ENCODE measurements around the gene HIRA.

Gene HIRA

GRCh38 chr22:19394274-19395050 is 37.1 kb downstream of the HIRA start:
- no peak overlapping the region for H3K4me3 ChIP-seq (ENCODE audit: low read length)
- TF ChIP-seq, protein P1, sequence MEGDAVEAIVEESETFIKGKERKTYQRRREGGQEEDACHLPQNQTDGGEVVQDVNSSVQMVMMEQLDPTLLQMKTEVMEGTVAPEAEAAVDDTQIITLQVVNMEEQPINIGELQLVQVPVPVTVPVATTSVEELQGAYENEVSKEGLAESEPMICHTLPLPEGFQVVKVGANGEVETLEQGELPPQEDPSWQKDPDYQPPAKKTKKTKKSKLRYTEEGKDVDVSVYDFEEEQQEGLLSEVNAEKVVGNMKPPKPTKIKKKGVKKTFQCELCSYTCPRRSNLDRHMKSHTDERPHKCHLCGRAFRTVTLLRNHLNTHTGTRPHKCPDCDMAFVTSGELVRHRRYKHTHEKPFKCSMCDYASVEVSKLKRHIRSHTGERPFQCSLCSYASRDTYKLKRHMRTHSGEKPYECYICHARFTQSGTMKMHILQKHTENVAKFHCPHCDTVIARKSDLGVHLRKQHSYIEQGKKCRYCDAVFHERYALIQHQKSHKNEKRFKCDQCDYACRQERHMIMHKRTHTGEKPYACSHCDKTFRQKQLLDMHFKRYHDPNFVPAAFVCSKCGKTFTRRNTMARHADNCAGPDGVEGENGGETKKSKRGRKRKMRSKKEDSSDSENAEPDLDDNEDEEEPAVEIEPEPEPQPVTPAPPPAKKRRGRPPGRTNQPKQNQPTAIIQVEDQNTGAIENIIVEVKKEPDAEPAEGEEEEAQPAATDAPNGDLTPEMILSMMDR (conservative IDR thresholded peaks at IDR 0.05; ENCODE audit: low read depth, low read length) = no peak
- DNase-seq (ENCODE audit: low read depth) = no peak

DNA sequence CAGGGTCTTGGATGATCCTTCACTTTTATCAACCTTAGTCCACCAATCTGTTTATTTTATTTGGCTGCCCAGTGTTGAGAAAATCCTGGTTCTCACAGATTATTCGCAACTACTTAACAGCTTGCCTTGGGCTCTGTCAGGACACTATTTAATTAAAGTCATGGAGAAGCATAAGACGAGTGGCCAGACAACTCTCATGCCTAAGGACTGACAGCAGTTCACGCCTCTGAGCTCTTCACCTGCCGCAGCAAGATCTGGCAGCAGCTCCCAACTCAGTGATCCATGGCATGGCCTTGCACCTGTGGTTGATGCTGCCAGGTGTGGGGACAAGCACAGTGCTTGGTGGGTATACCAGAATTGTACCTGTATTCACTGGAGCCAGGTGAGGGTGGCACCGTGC is 37.8 kb downstream of the HIRA start:
- TF ChIP-seq, protein P1 (conservative IDR thresholded peaks at IDR 0.05; ENCODE audit: low read depth, low read length) = no peak
- no peak for DNase-seq (ENCODE audit: low read depth)
- H3K4me3 ChIP-seq (ENCODE audit: low read length) = no peak overlapping the region

DNA sequence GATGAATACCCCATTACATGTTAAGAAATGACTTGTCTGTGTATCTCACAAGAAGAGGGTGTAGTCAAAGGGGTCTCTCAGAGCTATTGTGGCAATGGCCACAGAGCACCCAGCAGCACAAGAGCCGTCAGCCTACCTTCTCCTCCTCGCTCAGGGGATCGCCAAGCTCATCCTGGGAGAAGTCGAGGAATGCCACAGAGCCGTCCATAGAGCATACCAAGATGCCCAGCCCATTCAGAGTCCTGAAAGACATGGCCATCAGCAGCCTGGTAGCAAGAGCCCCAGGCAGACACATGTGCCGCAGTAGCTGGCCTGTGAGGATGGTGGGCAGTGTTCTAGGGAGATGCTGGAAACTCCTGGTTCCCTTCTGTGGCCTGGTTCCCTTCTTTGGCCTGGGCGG is 44.0 kb downstream of the HIRA start:
- TF ChIP-seq, protein P1 (conservative IDR thresholded peaks at IDR 0.05; ENCODE audit: low read depth, low read length) = no peak
- H3K4me3 ChIP-seq (ENCODE audit: low read length) = no peak overlapping the region
- no peak for DNase-seq (ENCODE audit: low read depth)

DNA sequence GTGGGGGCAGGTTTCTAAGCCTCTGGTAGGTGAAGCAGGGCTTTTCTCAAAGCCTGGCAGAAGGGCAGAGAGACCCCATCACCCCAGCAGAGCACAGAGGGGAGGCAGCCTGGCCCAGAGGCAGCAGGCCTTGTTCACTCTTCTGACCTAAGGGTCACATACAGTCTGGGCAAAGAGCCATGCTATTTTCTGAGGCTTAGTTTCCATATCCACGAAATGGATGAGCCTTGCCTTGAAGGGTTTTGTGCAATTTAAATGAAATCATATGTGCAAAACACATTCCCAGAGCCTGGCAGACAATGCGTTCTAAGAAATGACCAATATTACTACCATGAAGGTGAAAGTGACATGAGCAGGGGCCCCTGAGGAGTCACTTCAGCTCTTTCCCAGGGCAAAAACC is 44.5 kb downstream of the HIRA start:
- H3K4me3 ChIP-seq (ENCODE audit: low read length) = no peak overlapping the region
- DNase-seq (ENCODE audit: low read depth) = no peak
- TF ChIP-seq, protein P1 (conservative IDR thresholded peaks at IDR 0.05; ENCODE audit: low read depth, low read length) = no peak

GRCh38 chr22:19386248-19386647 is 45.3 kb downstream of the HIRA start:
- no peak for DNase-seq (ENCODE audit: low read depth)
- H3K4me3 ChIP-seq (ENCODE audit: low read length) = no peak overlapping the region
- TF ChIP-seq, protein P1 (conservative IDR thresholded peaks at IDR 0.05; ENCODE audit: low read depth, low read length) = no peak

DNA sequence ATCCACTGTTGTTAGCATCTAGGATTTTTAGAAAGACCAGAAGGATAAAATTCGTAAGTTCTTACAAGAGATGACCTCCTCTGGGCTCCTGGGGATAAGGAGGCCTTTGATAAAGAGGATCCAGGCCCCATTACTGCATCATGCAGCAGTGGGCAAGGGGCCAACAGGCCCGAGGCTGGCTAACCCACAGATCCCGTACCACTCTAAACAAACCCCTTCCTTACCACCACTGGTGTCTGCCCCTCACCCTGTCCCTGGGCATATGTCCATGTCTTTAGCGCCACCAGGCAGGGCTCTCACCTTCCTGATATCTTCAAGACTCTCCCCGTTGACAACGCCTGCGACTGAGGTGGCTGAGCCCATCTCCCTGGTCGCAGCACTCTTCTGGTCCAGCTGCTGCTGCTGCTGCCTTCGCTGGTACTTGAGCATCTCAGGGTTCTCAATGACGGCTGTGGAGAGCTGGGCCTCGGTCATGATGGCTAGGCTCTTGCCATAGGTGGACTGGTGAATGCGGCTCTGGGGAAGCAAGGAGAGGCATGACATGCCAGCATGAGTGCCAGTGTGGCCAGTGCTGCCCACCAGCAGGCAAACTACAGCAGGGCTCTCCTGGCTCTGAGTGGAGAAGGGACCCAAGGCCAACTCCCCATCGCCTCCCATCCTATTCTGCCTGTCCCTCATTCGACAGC is 46.2 kb downstream of the HIRA start:
- H3K4me3 ChIP-seq (ENCODE audit: low read length) = no peak overlapping the region
- DNase-seq (ENCODE audit: low read depth) = no peak
- TF ChIP-seq, protein P1 (conservative IDR thresholded peaks at IDR 0.05; ENCODE audit: low read depth, low read length) = no peak

DNA sequence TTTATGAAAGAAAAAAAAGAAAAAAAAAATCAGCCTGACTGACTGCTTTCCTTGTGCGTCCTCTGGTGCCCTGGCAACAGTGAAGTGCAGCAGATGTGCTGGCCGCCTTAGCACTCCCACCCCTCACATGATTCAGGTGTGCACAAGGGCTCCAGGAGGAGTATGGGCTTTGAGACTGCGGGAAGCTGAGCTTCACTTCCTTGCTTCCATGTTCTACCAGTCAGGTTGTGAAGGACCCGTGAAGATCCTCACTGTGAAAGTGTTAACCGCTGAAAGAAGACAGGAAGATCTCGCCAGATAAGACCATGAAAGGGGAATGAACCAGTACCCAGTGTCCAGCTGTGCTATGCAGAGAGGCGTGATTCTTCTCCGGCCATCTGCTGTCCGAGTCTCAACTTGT is 48.2 kb downstream of the HIRA start:
- TF ChIP-seq, protein P1 (conservative IDR thresholded peaks at IDR 0.05; ENCODE audit: low read depth, low read length) = no peak
- no peak for DNase-seq (ENCODE audit: low read depth)
- no peak overlapping the region for H3K4me3 ChIP-seq (ENCODE audit: low read length)
